Measurements from ENCODE around the gene KIAA0753. TPM values are rescaled to one million over a fixed set of nuclear protein-coding genes. Genes with fewer than 3 reads are reported as not detected.

The KIAA0753 gene
- total and polyA plus RNA-seq, 2 of the 13 experiments (the other 11 are each of a cell fraction or from before 2014, with no cell fraction given): 5.2 to 9.1 TPM

- TF ChIP-seq ZNF597 (CRISPR knock-in tag; IDR thresholded peaks at IDR 0.05) (no peak), GATAD2A (CRISPR knock-in tag; IDR thresholded peaks at IDR 0.05) (peak; percentile 7; the same call in 1 of the 2 replicates), ZNF430 (CRISPR knock-in tag; IDR thresholded peaks at IDR 0.05) (peak; percentile 97), CBFB (CRISPR knock-in tag; IDR thresholded peaks at IDR 0.05) (no peak; the same call in 1 of the 2 replicates), SMAD9 (CRISPR knock-in tag; IDR thresholded peaks at IDR 0.05) (peak; percentile 98), ZNF224 (CRISPR knock-in tag; IDR thresholded peaks at IDR 0.05) (peak; percentile 96), TSC22D2 (CRISPR knock-in tag; IDR thresholded peaks at IDR 0.05; ENCODE audit: borderline replicate concordance) (peak; percentile 83; the same call in 1 of the 2 replicates), AHR (CRISPR knock-in tag; IDR thresholded peaks at IDR 0.05) (peak; percentile 91; the same call in 1 of the 2 replicates), YEATS2 (CRISPR knock-in tag; IDR thresholded peaks at IDR 0.05; ENCODE audit: borderline replicate concordance) (peak; percentile 21; the same call in 1 of the 2 replicates), HOXA3 (CRISPR knock-in tag; IDR thresholded peaks at IDR 0.05) (peak; percentile 80), ESRRA (CRISPR knock-in tag; IDR thresholded peaks at IDR 0.05; ENCODE audit: low read depth) (peak; percentile 81), SP5 (CRISPR knock-in tag; IDR thresholded peaks at IDR 0.05; ENCODE audit: borderline replicate concordance, low read depth) (0 out of 2 replicates have a peak, but pooled peaks have one; percentile 1)
- TF ChIP-seq, protein P1, sequence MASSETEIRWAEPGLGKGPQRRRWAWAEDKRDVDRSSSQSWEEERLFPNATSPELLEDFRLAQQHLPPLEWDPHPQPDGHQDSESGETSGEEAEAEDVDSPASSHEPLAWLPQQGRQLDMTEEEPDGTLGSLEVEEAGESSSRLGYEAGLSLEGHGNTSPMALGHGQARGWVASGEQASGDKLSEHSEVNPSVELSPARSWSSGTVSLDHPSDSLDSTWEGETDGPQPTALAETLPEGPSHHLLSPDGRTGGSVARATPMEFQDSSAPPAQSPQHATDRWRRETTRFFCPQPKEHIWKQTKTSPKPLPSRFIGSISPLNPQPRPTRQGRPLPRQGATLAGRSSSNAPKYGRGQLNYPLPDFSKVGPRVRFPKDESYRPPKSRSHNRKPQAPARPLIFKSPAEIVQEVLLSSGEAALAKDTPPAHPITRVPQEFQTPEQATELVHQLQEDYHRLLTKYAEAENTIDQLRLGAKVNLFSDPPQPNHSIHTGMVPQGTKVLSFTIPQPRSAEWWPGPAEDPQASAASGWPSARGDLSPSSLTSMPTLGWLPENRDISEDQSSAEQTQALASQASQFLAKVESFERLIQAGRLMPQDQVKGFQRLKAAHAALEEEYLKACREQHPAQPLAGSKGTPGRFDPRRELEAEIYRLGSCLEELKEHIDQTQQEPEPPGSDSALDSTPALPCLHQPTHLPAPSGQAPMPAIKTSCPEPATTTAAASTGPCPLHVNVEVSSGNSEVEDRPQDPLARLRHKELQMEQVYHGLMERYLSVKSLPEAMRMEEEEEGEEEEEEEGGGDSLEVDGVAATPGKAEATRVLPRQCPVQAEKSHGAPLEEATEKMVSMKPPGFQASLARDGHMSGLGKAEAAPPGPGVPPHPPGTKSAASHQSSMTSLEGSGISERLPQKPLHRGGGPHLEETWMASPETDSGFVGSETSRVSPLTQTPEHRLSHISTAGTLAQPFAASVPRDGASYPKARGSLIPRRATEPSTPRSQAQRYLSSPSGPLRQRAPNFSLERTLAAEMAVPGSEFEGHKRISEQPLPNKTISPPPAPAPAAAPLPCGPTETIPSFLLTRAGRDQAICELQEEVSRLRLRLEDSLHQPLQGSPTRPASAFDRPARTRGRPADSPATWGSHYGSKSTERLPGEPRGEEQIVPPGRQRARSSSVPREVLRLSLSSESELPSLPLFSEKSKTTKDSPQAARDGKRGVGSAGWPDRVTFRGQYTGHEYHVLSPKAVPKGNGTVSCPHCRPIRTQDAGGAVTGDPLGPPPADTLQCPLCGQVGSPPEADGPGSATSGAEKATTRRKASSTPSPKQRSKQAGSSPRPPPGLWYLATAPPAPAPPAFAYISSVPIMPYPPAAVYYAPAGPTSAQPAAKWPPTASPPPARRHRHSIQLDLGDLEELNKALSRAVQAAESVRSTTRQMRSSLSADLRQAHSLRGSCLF (CRISPR knock-in tag; IDR thresholded peaks at IDR 0.05; ENCODE audit: borderline replicate concordance): peak; percentile 96; the same call in 1 of the 2 replicates
- TF ChIP-seq, protein P2, sequence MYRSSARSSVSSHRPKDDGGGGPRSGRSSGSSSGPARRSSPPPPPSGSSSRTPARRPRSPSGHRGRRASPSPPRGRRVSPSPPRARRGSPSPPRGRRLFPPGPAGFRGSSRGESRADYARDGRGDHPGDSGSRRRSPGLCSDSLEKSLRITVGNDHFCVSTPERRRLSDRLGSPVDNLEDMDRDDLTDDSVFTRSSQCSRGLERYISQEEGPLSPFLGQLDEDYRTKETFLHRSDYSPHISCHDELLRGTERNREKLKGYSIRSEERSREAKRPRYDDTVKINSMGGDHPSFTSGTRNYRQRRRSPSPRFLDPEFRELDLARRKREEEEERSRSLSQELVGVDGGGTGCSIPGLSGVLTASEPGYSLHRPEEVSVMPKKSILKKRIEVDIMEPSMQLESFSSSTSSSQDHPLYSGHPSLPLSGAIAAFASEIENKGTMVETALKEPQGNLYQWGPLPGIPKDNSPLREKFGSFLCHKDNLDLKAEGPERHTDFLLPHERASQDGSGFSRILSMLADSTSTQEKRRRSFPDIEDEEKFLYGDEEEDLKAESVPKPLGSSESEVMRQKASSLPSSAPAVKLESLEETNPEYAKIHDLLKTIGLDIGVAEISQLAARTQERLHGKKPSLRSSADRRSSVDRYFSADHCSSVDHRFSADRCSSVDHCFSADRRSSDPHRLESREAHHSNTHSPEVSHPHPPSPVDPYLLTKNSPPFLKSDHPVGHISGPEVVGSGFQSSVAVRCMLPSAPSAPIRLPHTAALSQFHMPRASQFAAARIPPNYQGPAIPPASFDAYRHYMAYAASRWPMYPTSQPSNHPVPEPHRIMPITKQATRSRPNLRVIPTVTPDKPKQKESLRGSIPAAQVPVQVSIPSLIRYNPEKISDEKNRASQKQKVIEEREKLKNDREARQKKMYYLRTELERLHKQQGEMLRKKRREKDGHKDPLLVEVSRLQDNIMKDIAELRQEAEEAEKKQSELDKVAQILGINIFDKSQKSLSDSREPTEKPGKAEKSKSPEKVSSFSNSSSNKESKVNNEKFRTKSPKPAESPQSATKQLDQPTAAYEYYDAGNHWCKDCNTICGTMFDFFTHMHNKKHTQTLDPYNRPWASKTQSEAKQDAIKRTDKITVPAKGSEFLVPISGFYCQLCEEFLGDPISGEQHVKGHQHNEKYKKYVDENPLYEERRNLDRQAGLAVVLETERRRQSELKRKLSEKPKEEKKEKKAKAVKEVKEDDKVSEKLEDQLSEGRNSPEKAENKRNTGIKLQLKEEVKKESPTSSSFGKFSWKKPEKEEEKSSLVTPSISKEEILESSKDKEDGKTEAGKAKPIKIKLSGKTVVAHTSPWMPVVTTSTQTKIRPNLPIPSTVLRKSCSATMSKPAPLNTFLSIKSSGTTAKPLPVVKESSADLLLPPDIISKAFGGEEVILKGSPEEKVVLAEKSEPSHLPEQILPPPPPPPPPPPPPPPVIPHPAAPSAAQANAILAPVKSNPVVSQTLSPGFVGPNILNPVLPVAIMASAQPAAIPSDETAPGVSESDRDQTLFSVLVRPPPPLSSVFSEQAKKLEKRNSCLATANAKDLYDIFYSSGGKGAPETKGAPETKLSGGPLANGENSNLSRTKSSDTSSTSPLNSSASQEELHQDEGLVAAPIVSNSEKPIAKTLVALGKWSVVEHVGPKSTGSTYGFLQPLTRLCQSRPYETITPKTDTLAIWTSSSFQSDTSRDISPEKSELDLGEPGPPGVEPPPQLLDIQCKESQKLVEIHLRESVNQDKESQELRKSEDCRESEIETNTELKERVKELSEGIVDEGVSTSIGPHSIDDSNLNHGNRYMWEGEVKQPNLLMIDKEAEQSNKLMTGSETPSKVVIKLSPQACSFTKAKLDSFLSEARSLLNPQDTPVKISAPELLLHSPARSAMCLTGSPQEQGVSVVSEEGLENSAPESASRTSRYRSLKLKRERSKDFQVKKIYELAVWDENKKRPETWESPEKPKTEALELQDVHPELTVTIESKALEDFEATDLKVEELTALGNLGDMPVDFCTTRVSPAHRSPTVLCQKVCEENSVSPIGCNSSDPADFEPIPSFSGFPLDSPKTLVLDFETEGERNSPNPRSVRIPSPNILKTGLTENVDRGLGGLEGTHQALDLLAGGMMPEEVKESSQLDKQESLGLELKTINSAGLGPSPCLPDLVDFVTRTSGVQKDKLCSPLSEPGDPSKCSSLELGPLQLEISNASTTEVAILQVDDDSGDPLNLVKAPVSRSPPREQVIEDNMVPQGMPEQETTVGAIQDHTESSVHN (CRISPR knock-in tag; IDR thresholded peaks at IDR 0.05): peak; percentile 92
Observed at GRCh38 chr17:6651919-6652452, 11.5 kb upstream of the KIAA0753 start (continued).
